Ovary (tissue), 9 donors: ENCODE results near the gene SP6. TPM values are rescaled to one million over a fixed set of nuclear protein-coding genes. Genes with fewer than 3 reads are reported as not detected.

ENCODE experiments used
- DNase-seq, 5 donors: peaks; one replicate each; pipeline ENCODE4 v3.0.0-alpha.2; 2019 to 2020
- H3K27ac ChIP-seq, 2 donors: fragments of 200-600 bp; one replicate each; pipeline versions ENCODE4 v1.5.1 to v1.8.0; 2019 to 2022
- H3K27me3 ChIP-seq: fragments of 200-600 bp; one replicate; pipeline ENCODE4 v1.8.0; 2022
- H3K36me3 ChIP-seq: fragments of 200-600 bp; sonication (generic); one replicate; pipeline ENCODE4 v1.5.1; 2019
- H3K4me1 ChIP-seq: one replicate; pipeline ENCODE4 v1.8.1; 2013; ENCODE audit warnings: mild to moderate bottlenecking, moderate library complexity; ENCODE audit not compliant: insufficient read depth
- H3K4me3 ChIP-seq: fragments of 200-600 bp; sonication (generic); one replicate; pipeline ENCODE4 v1.5.1; 2017
- H3K9me3 ChIP-seq, 2 donors: fragments of 200-600 bp in 1 of 2; sonication (generic) in 1 of 2; one replicate each; pipeline versions ENCODE4 v1.5.1 to v1.8.1; 2013 to 2019; ENCODE audit warnings: mild to moderate bottlenecking in 1 of 2, moderate library complexity in 1 of 2
- CTCF ChIP-seq, 3 donors: fragments of 450-650 bp in 2 of 3; fragments of 200-600 bp in 1 of 3; IDR thresholded peaks; one replicate each; pipeline versions ENCODE4 v1.5.1 to v1.8.0; 2016 to 2022; ENCODE audit warnings: antibody characterized with exemption in 3 of 3, mild to moderate bottlenecking in 1 of 3
- EP300 ChIP-seq: sonication (generic); formaldehyde crosslinking; IDR thresholded peaks from one replicate; pipeline ENCODE4 v1.6.1; 2017; ENCODE audit warnings: antibody characterized with exemption
- POLR2A ChIP-seq: fragments of 450-650 bp; IDR thresholded peaks from one replicate; pipeline ENCODE4 v1.6.1; 2017; ENCODE audit warnings: antibody characterized with exemption, mild to moderate bottlenecking, moderate library complexity
- WGBS, 3 donors: extraction: QIAGEN DNeasy Blood & Tissue Kit in 1 of 3; methylation state at CpG; one replicate each; pipeline versions ENCODE4 v1.1.5 to v1.1.7; 2013 to 2017; 5-methylcytosine and 5-hydroxymethylcytosine counted together
- intact Hi-C, 4 donors: fragments of 100-400 bp; cut with DNase I; formaldehyde crosslinking; loops; one replicate each; pipeline versions ENCODE4 v1.11.0 to v1.15.1; 2022 to 2023
- polyA plus RNA-seq, 2 donors: library from polyadenylated mRNA; stranded (reverse); fragments of 200-250 nt in 1 of 2; fragments of 350-450 nt in 1 of 2; fragmentation: Illumina TruSeq in 1 of 2; extraction: RNeasy Lipid Tissue Mini Kit (QIAGEN cat#74804) in 1 of 2; gene quantifications; one replicate each; pipeline ENCODE4 v1.2.3, GENCODE V29; 2013 to 2014
- total RNA-seq, 7 donors: library from RNA; depleted of rRNA in 2 of 7; stranded (reverse); fragments of >200 nt in 2 of 7; fragmentation: NEBNext Ultra II Directional in 3 of 7; extraction: Animal tissue kit (Norgen Biotek cat#: 25700) in 3 of 7; gene quantifications; one replicate each; pipeline versions ENCODE4 v1.1.0 to v1.2.4, GENCODE V29; 2016 to 2023
- donor health status: DM: no; HTN: no; CAD: no; lungs with moderate emphysema.
- donor health status: DM: no; HTN: no; CAD: no.
- donor health status: Bipolar disorder and iron deficiency.
- donor health status: DM: yes; HTN: yes; CAD: no.
- donor health status: DM: no; HTN: no; CAD: no.
- donor health status: DM: yes; HTN: yes; CAD: no.

SP6 gene
- total and polyA plus RNA-seq, 9 donors = 0.25 to 4.3 (median 1.1) TPM

GRCh38 chr17:47896672-47897490, 45.9 kb upstream of the SP6 start:
- intact Hi-C loops = loop anchor here in 1 of 4 donors (5.0 to 10.0 kb wide), 2 partner anchors 48 to 75 kb away; partner anchors contain the start of genes CDK5RAP3 and PNPO
- no peak for TF ChIP-seq CTCF (IDR thresholded peaks at IDR 0.05)
- no peak for TF ChIP-seq POLR2A
- no peak for TF ChIP-seq EP300
- WGBS, 3 donors = 1 to 3% (median 1%) methylated on average over 21 to 22 of the region's 22 CpGs
- Histone ChIP-seq H3K9me3 (no peaks in the 10 kb centered on the region), H3K4me3 (peak overlapping the region; percentile 68), H3K4me1 (peaks cover 3% of the 10 kb centered on the region), H3K27me3 (no peaks in the 10 kb centered on the region), H3K27ac (peak overlapping the region; percentile 99 to 100), H3K36me3 (no peaks in the 10 kb centered on the region)
- no peak for DNase-seq

GRCh38 chr17:47895856-47896671, 45.1 kb upstream of the SP6 start, which contains the start of gene SP2:
Gene SP2, plus strand, starts transcription at chr17:47896236. Its CDS starts 51 bp downstream, at chr17:47896287.
- WGBS, 3 donors = 0 to 1% (median 1%) methylated on average over 44 to 70 of the region's 70 CpGs
- peak; percentile 98 to 100 (median 99) for DNase-seq
- intact Hi-C loops = loop anchor here in 1 of 4 donors (5.0 to 10.0 kb wide), 2 partner anchors 49 to 76 kb away; partner anchors contain the start of genes CDK5RAP3 and PNPO
- H3K4me1 ChIP-seq = peaks cover 3% of the 10 kb centered on the region
- no peaks in the 10 kb centered on the region for H3K9me3 ChIP-seq
- peak within 1 kb of the TSS; percentile 89 for H3K4me3 ChIP-seq
- H3K27ac ChIP-seq = peak within 1 kb of the TSS; percentile 99 to 100
- TF ChIP-seq CTCF (IDR thresholded peaks at IDR 0.05) (peak in 2 of 3 donors; percentile 27 to 39), POLR2A (peak; percentile 74), EP300 (no peak)
- H3K36me3 ChIP-seq = no peaks in the 10 kb centered on the region
- no peaks in the 10 kb centered on the region for H3K27me3 ChIP-seq

DNA sequence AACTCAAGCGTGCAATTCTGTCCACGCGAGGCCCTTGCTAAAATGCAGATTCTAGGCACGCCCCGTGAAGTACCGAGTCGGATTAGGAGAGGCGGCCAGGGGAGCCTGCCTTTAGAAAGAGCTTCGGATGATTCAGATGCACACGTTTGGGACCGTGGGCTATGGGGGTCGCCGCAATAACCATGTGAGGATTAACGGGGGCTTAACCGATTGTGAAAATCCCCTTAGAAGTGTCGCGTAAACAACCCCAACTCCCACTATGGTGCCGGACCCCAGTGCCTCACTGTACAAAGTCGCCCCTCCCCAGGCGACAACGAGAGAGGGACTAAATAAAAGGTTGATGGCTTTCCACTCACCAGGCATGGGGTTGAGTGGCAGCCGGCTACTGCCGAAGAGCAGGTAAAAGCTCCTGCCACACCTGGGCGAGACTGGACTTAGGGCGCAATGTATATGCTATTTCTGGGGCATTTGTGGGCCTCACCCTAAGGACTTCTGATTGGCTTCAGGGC, 44.4 kb upstream of the SP6 start:
- Histone ChIP-seq H3K4me1 (peaks cover 3% of the 10 kb centered on the region), H3K27me3 (no peaks in the 10 kb centered on the region), H3K9me3 (no peaks in the 10 kb centered on the region), H3K36me3 (no peaks in the 10 kb centered on the region), H3K4me3 (peak overlapping the region; percentile 89), H3K27ac (peak overlapping the region; percentile 87 to 90)
- peak in 2 of 5 donors; percentile 50 to 55 for DNase-seq
- TF ChIP-seq CTCF (IDR thresholded peaks at IDR 0.05) = no peak
- TF ChIP-seq POLR2A = peak; percentile 80
- TF ChIP-seq EP300 = no peak
- intact Hi-C loops = loop anchor here in 1 of 4 donors (5.0 to 10.0 kb wide), 2 partner anchors 49 to 77 kb away; partner anchors contain the start of genes CDK5RAP3 and PNPO
- 0% methylated on average over 25 of the region's 25 CpGs for WGBS, 3 donors
